HEK293 (cell line): ENCODE results near the gene ZMYM5.

Experiments used
- CTCF ChIA-PET: fragments of 350-600 bp; formaldehyde crosslinking; extraction: SDS; loops from one replicate; lab custom pipeline; 2021; ENCODE audit warnings: antibody characterized with exemption; lab: Yijun Ruan, JAX
- POLR2A ChIA-PET: fragments of 300-600 bp; formaldehyde crosslinking; extraction: SDS; loops from one replicate; lab custom pipeline; 2020; ENCODE audit warnings: antibody characterized with exemption, inconsistent platforms; lab: Yijun Ruan, JAX
- H3K27ac ChIP-seq: fragments of 200-500 bp; sonication (Bioruptor generic); 2 replicates; pipeline ENCODE4 v1.5.1; 2014; ENCODE audit warnings: low read depth, low read length, control low read depth, inconsistent platforms; ENCODE audit errors: extremely low read depth
- H3K36me3 ChIP-seq, 2 experiments: fragments of 200-500 bp in 1 of 2; sonication (Bioruptor generic) in 1 of 2; 1 replicate in 1 of 2; 2 replicates in 1 of 2; pipeline ENCODE4 v1.5.1; 2014 to 2017; ENCODE audit warnings: inconsistent platforms in 2 of 2, low read length in 2 of 2; ENCODE audit not compliant: control insufficient read depth in 2 of 2, insufficient read depth in 1 of 2
- H3K4me1 ChIP-seq: fragments of 200-500 bp; sonication (Bioruptor generic); 2 replicates; pipeline ENCODE4 v1.5.1; 2014; ENCODE audit warnings: mild to moderate bottlenecking, low read length, inconsistent platforms; ENCODE audit not compliant: control insufficient read depth, insufficient read depth
- H3K4me3 ChIP-seq: 2 replicates; pipeline ENCODE4 v1.5.1; 2011; ENCODE audit warnings: low read depth, mild to moderate bottlenecking, control low read depth, low read length, moderate library complexity
- H3K9me3 ChIP-seq: fragments of 200-500 bp; sonication (Bioruptor generic); 2 replicates; pipeline ENCODE4 v1.5.1; 2014; ENCODE audit warnings: low read depth, low read length, inconsistent platforms; ENCODE audit not compliant: control insufficient read depth, insufficient read depth
- GLIS1 ChIP-seq: fragments of 450-650 bp; formaldehyde crosslinking; IDR thresholded peaks from 2 replicates; pipeline ENCODE4 v1.5.1; 2016; ENCODE audit warnings: missing biosample characterization, missing genetic modification characterization
- SCRT1 ChIP-seq: fragments of 450-650 bp; formaldehyde crosslinking; IDR thresholded peaks from 2 replicates; pipeline ENCODE4 v1.5.1; 2016; ENCODE audit warnings: missing biosample characterization, missing genetic modification characterization, borderline replicate concordance
- ZBTB17 ChIP-seq: fragments of 450-650 bp; formaldehyde crosslinking; IDR thresholded peaks from 2 replicates; pipeline ENCODE4 v1.5.1; 2016; ENCODE audit warnings: missing biosample characterization, missing genetic modification characterization
- ZBTB21 ChIP-seq: fragments of 450-650 bp; formaldehyde crosslinking; IDR thresholded peaks from 2 replicates; pipeline ENCODE4 v1.5.1; 2017; ENCODE audit warnings: missing biosample characterization, missing genetic modification characterization
- ZNF121 ChIP-seq: fragments of 450-650 bp; formaldehyde crosslinking; IDR thresholded peaks from 2 replicates; pipeline ENCODE4 v1.5.1; 2016; ENCODE audit warnings: missing biosample characterization, missing genetic modification characterization
- ZNF138 ChIP-seq: fragments of 450-650 bp; formaldehyde crosslinking; IDR thresholded peaks from 2 replicates; pipeline ENCODE4 v1.5.1; 2016; ENCODE audit warnings: missing biosample characterization, missing genetic modification characterization, borderline replicate concordance
- ZNF324 ChIP-seq: fragments of 450-650 bp; formaldehyde crosslinking; IDR thresholded peaks from 2 replicates; pipeline ENCODE4 v1.5.1; 2016; ENCODE audit warnings: missing biosample characterization, missing genetic modification characterization
- ZNF394 ChIP-seq: fragments of 450-650 bp; formaldehyde crosslinking; IDR thresholded peaks from 2 replicates; pipeline ENCODE4 v1.5.1; 2016; ENCODE audit warnings: missing biosample characterization, missing genetic modification characterization, mild to moderate bottlenecking, moderate library complexity, borderline replicate concordance
- ZNF404 ChIP-seq: fragments of 450-650 bp; formaldehyde crosslinking; IDR thresholded peaks from 2 replicates; pipeline ENCODE4 v1.5.1; 2017; ENCODE audit warnings: missing biosample characterization, missing genetic modification characterization
- ZNF510 ChIP-seq: fragments of 450-650 bp; formaldehyde crosslinking; IDR thresholded peaks from 2 replicates; pipeline ENCODE4 v1.5.1; 2018; ENCODE audit warnings: mild to moderate bottlenecking, missing genetic modification characterization, missing biosample characterization; ENCODE audit not compliant: insufficient replicate concordance
- ZNF544 ChIP-seq: fragments of 450-650 bp; formaldehyde crosslinking; IDR thresholded peaks from 2 replicates; pipeline ENCODE4 v1.5.0; 2017; ENCODE audit warnings: missing biosample characterization, missing genetic modification characterization
- ZNF660 ChIP-seq: fragments of 450-650 bp; IDR thresholded peaks from 2 replicates; pipeline ENCODE4 v1.5.1; 2018; ENCODE audit warnings: missing biosample characterization, mild to moderate bottlenecking, missing genetic modification characterization
- ZNF843 ChIP-seq: fragments of 450-650 bp; formaldehyde crosslinking; IDR thresholded peaks from 2 replicates; pipeline ENCODE4 v1.5.1; 2016; ENCODE audit warnings: missing biosample characterization, missing genetic modification characterization
- TF ChIP-seq, protein P1 (sequence below): fragments of 450-650 bp; formaldehyde crosslinking; IDR thresholded peaks from 2 replicates; pipeline ENCODE4 v1.5.1; 2017; ENCODE audit warnings: missing biosample characterization, mild to moderate bottlenecking, missing genetic modification characterization, moderate library complexity
- TF ChIP-seq, protein P2 (sequence below): fragments of 450-650 bp; formaldehyde crosslinking; IDR thresholded peaks from 2 replicates; pipeline ENCODE4 v1.5.1; 2017; ENCODE audit warnings: missing biosample characterization, missing genetic modification characterization
- TF ChIP-seq, protein P3 (sequence below): fragments of 450-650 bp; formaldehyde crosslinking; IDR thresholded peaks from 2 replicates; pipeline ENCODE4 v1.5.1; 2016; ENCODE audit warnings: missing biosample characterization, missing genetic modification characterization
- TF ChIP-seq, protein P4 (sequence below): fragments of 450-650 bp; formaldehyde crosslinking; conservative IDR thresholded peaks from 2 replicates; pipeline ENCODE4 v1.5.1; 2016; ENCODE audit warnings: low read depth, missing biosample characterization, missing genetic modification characterization
- TF ChIP-seq, protein P5 (sequence below): fragments of 450-650 bp; IDR thresholded peaks from 2 replicates; pipeline ENCODE4 v1.5.1; 2018; ENCODE audit warnings: missing biosample characterization, mild to moderate bottlenecking, missing genetic modification characterization
- TF ChIP-seq, protein P6 (sequence below): fragments of 450-650 bp; formaldehyde crosslinking; IDR thresholded peaks from 2 replicates; pipeline ENCODE4 v1.5.1; 2016; ENCODE audit warnings: missing biosample characterization, missing genetic modification characterization

ZMYM5 gene

DNA sequence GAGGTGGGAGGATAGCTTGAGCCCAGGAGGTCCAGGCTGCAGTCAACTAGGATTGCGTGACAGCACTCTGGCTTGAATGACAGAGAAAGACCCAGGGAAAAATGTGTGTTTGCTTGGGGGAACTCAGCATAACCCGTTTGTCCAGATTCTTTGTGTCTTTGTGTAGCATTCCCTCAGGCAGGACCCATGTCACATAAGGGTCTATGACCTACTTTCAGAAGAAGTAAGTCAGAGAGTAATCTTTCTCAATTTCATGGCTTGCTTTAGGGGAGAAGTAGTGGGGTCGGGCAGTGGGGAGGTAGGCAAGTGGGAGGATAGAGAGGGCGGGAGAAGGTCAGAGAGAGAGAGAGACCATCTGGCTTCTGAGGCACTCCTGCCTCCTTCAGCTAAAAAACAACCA is 68.8 kb downstream of the ZMYM5 start:
- Histone ChIP-seq H3K27ac (no peak overlapping the region), H3K36me3 (no peaks in the 10 kb centered on the region), H3K4me3 (no peak overlapping the region), H3K4me1 (no peaks in the 10 kb centered on the region), H3K9me3 (no peaks in the 10 kb centered on the region)
- ChIA-PET POLR2A (no interaction called here), CTCF (interaction anchor here (0.7 kb wide), 1 partner anchor 23 kb away, joined by 3 read pairs; no protein-coding TSS in a partner anchor)
- no peak for TF ChIP-seq ZNF660 (tag by site-specific recombination)
- no peak for TF ChIP-seq ZNF510 (tag by site-specific recombination)
- TF ChIP-seq, protein P1, sequence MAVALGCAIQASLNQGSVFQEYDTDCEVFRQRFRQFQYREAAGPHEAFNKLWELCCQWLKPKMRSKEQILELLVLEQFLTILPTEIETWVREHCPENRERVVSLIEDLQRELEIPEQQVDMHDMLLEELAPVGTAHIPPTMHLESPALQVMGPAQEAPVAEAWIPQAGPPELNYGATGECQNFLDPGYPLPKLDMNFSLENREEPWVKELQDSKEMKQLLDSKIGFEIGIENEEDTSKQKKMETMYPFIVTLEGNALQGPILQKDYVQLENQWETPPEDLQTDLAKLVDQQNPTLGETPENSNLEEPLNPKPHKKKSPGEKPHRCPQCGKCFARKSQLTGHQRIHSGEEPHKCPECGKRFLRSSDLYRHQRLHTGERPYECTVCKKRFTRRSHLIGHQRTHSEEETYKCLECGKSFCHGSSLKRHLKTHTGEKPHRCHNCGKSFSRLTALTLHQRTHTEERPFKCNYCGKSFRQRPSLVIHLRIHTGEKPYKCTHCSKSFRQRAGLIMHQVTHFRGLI = no peak
- TF ChIP-seq SCRT1 (tag by site-specific recombination) = no peak
- TF ChIP-seq ZNF843 (tag by site-specific recombination) = no peak
- TF ChIP-seq, protein P2, sequence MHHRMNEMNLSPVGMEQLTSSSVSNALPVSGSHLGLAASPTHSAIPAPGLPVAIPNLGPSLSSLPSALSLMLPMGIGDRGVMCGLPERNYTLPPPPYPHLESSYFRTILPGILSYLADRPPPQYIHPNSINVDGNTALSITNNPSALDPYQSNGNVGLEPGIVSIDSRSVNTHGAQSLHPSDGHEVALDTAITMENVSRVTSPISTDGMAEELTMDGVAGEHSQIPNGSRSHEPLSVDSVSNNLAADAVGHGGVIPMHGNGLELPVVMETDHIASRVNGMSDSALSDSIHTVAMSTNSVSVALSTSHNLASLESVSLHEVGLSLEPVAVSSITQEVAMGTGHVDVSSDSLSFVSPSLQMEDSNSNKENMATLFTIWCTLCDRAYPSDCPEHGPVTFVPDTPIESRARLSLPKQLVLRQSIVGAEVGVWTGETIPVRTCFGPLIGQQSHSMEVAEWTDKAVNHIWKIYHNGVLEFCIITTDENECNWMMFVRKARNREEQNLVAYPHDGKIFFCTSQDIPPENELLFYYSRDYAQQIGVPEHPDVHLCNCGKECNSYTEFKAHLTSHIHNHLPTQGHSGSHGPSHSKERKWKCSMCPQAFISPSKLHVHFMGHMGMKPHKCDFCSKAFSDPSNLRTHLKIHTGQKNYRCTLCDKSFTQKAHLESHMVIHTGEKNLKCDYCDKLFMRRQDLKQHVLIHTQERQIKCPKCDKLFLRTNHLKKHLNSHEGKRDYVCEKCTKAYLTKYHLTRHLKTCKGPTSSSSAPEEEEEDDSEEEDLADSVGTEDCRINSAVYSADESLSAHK (tag by site-specific recombination) = no peak
- TF ChIP-seq, protein P3, sequence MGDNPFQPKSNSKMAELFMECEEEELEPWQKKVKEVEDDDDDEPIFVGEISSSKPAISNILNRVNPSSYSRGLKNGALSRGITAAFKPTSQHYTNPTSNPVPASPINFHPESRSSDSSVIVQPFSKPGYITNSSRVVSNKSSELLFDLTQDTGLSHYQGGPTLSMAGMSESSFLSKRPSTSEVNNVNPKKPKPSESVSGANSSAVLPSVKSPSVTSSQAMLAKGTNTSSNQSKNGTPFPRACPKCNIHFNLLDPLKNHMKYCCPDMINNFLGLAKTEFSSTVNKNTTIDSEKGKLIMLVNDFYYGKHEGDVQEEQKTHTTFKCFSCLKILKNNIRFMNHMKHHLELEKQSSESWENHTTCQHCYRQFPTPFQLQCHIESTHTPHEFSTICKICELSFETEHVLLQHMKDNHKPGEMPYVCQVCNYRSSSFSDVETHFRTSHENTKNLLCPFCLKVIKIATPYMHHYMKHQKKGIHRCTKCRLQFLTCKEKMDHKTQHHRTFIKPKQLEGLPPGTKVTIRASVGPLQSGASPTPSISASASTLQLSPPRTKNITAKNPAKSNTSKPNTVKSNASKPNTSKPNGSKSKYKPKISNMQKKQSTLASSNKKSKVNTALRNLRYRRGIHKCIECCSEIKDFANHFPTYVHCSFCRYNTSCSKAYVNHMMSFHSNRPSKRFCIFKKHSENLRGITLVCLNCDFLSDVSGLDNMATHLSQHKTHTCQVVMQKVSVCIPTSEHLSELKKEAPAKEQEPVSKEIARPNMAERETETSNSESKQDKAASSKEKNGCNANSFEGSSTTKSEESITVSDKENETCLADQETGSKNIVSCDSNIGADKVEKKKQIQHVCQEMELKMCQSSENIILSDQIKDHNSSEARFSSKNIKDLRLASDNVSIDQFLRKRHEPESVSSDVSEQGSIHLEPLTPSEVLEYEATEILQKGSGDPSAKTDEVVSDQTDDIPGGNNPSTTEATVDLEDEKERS = no peak
- TF ChIP-seq ZBTB17 (tag by site-specific recombination) = no peak
- no peak for TF ChIP-seq ZNF404 (tag by site-specific recombination)
- no peak for TF ChIP-seq ZBTB21
- TF ChIP-seq, protein P4, sequence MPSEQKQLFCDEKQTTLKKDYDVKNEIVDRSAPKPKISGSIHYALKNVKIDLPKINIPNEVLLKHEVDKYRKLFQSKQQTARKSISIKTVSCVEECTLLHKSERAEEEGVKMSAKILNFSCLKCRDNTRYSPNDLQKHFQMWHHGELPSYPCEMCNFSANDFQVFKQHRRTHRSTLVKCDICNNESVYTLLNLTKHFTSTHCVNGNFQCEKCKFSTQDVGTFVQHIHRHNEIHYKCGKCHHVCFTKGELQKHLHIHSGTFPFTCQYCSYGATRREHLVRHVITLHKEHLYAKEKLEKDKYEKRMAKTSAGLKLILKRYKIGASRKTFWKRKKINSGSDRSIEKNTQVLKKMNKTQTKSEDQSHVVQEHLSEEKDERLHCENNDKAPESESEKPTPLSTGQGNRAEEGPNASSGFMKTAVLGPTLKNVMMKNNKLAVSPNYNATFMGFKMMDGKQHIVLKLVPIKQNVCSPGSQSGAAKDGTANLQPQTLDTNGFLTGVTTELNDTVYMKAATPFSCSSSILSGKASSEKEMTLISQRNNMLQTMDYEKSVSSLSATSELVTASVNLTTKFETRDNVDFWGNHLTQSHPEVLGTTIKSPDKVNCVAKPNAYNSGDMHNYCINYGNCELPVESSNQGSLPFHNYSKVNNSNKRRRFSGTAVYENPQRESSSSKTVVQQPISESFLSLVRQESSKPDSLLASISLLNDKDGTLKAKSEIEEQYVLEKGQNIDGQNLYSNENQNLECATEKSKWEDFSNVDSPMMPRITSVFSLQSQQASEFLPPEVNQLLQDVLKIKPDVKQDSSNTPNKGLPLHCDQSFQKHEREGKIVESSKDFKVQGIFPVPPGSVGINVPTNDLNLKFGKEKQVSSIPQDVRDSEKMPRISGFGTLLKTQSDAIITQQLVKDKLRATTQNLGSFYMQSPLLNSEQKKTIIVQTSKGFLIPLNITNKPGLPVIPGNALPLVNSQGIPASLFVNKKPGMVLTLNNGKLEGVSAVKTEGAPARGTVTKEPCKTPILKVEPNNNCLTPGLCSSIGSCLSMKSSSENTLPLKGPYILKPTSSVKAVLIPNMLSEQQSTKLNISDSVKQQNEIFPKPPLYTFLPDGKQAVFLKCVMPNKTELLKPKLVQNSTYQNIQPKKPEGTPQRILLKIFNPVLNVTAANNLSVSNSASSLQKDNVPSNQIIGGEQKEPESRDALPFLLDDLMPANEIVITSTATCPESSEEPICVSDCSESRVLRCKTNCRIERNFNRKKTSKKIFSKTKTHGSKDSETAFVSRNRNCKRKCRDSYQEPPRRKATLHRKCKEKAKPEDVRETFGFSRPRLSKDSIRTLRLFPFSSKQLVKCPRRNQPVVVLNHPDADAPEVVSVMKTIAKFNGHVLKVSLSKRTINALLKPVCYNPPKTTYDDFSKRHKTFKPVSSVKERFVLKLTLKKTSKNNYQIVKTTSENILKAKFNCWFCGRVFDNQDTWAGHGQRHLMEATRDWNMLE (tag by site-specific recombination) = no peak
- TF ChIP-seq ZNF544 = no peak
- TF ChIP-seq, protein P5, sequence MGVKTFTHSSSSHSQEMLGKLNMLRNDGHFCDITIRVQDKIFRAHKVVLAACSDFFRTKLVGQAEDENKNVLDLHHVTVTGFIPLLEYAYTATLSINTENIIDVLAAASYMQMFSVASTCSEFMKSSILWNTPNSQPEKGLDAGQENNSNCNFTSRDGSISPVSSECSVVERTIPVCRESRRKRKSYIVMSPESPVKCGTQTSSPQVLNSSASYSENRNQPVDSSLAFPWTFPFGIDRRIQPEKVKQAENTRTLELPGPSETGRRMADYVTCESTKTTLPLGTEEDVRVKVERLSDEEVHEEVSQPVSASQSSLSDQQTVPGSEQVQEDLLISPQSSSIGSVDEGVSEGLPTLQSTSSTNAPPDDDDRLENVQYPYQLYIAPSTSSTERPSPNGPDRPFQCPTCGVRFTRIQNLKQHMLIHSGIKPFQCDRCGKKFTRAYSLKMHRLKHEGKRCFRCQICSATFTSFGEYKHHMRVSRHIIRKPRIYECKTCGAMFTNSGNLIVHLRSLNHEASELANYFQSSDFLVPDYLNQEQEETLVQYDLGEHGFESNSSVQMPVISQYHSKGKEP (tag by site-specific recombination) = no peak
- no peak for TF ChIP-seq GLIS1 (tag by site-specific recombination)
- no peak for TF ChIP-seq ZNF138 (tag by site-specific recombination)
- TF ChIP-seq ZNF394 = no peak
- TF ChIP-seq ZNF121 (tag by site-specific recombination) = no peak
- no peak for TF ChIP-seq ZNF324 (tag by site-specific recombination)
- TF ChIP-seq, protein P6, sequence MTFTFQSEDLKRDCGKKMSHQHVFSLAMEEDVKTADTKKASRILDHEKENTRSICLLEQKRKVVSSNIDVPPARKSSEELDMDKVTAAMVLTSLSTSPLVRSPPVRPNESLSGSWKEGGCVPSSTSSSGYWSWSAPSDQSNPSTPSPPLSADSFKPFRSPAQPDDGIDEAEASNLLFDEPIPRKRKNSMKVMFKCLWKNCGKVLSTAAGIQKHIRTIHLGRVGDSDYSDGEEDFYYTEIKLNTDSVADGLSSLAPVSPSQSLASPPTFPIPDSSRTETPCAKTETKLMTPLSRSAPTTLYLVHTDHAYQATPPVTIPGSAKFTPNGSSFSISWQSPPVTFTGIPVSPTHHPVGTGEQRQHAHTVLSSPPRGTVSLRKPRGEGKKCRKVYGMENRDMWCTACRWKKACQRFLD (tag by site-specific recombination) = no peak
